Measurements from ENCODE around the gene TTI1. TPM values are rescaled to one million over a fixed set of nuclear protein-coding genes. Genes with fewer than 3 reads are reported as not detected.
A peak's percentile ranks its signal among the peaks of the same experiment; 100 is the strongest.

TTI1 gene
- total RNA-seq, 1 donor = 14.8 TPM

DNA sequence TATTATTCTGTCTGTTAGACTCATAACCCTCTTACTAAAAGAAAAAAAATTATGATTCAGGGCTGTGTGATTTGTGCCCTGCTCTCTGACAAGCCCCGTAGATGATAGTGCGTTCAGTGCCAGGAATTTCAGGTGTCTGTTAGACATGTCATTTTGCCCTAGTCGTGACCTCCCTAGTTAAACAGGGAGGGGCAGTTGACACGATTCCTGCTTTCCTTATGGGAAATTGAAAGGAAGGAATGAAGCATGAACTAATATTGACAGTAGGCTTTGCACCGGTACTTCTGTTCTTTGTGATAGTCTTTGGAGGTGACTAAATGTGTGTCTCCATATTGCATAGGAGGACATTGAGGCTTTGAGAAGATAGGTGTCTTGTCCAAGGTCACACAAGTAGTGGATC is 26.6 kb upstream of the TTI1 start:
- DNase-seq (ENCODE audit: insufficient read length, low spot score, missing footprints) = no peak
- TF ChIP-seq, protein P1, sequence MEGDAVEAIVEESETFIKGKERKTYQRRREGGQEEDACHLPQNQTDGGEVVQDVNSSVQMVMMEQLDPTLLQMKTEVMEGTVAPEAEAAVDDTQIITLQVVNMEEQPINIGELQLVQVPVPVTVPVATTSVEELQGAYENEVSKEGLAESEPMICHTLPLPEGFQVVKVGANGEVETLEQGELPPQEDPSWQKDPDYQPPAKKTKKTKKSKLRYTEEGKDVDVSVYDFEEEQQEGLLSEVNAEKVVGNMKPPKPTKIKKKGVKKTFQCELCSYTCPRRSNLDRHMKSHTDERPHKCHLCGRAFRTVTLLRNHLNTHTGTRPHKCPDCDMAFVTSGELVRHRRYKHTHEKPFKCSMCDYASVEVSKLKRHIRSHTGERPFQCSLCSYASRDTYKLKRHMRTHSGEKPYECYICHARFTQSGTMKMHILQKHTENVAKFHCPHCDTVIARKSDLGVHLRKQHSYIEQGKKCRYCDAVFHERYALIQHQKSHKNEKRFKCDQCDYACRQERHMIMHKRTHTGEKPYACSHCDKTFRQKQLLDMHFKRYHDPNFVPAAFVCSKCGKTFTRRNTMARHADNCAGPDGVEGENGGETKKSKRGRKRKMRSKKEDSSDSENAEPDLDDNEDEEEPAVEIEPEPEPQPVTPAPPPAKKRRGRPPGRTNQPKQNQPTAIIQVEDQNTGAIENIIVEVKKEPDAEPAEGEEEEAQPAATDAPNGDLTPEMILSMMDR (IDR thresholded peaks at IDR 0.05; ENCODE audit: extremely low read depth, low read depth, low read length) = no peak
- Histone ChIP-seq H3K9me3 (ENCODE audit: low read depth, low read length) (no peaks in the 10 kb centered on the region), H3K36me3 (ENCODE audit: insufficient read depth, low read length) (peaks cover 78% of the 10 kb centered on the region), H3K27ac (ENCODE audit: low read depth, low read length) (no peak overlapping the region), H2AFZ (ENCODE audit: low read length) (no peak overlapping the region), H3K4me2 (ENCODE audit: insufficient read depth, low read length) (no peak overlapping the region), H3K4me1 (ENCODE audit: insufficient read depth, low read length) (peaks cover 27% of the 10 kb centered on the region), H3K4me3 (ENCODE audit: insufficient read depth, low read length) (no peak overlapping the region), H4K20me1 (ENCODE audit: insufficient read depth, low read length) (peaks cover 9% of the 10 kb centered on the region), H3K79me2 (ENCODE audit: insufficient read depth, low read length) (peaks cover 20% of the 10 kb centered on the region), H3K27me3 (ENCODE audit: insufficient read depth, low read length) (no peaks in the 10 kb centered on the region)

DNA sequence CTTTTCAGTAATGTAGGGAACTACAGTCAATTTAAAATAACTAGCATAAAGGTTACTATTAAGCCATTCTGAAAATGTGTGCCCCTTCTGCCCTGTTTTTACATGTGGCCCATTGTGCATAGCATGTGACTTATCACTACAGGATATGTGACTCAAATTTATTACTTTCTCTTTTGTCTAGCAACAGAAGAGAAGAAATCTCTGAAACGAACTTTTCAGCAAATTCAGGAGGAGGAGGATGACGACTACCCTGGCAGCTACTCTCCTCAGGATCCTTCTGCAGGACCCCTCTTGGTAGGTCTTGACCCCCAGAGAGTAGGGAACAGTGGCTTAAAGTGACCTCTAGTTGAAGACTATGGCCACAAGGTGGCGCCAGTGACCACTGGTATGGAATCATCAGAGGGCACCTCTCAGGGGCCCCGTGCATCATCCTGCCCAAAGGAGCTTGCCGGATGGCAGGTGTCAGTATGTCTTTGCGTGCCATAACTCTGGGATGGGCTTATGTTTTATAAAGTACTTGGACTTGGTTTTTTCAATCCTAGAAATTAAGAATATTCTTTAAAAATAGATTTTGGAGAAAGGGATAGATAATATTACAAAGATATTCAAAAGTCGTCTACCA is 24.2 kb upstream of the TTI1 start:
- peak; percentile 62 for DNase-seq (ENCODE audit: insufficient read length, low spot score, missing footprints)
- Histone ChIP-seq H3K79me2 (ENCODE audit: insufficient read depth, low read length) (peaks cover 41% of the 10 kb centered on the region), H3K4me2 (ENCODE audit: insufficient read depth, low read length) (peak overlapping the region; percentile 32), H4K20me1 (ENCODE audit: insufficient read depth, low read length) (peaks cover 32% of the 10 kb centered on the region), H3K9me3 (ENCODE audit: low read depth, low read length) (no peaks in the 10 kb centered on the region), H3K4me1 (ENCODE audit: insufficient read depth, low read length) (peaks cover 27% of the 10 kb centered on the region), H2AFZ (ENCODE audit: low read length) (no peak overlapping the region), H3K36me3 (ENCODE audit: insufficient read depth, low read length) (peaks cover 60% of the 10 kb centered on the region), H3K27me3 (ENCODE audit: insufficient read depth, low read length) (no peaks in the 10 kb centered on the region), H3K4me3 (ENCODE audit: insufficient read depth, low read length) (no peak overlapping the region), H3K27ac (ENCODE audit: low read depth, low read length) (no peak overlapping the region)
- TF ChIP-seq, protein P1 (IDR thresholded peaks at IDR 0.05; ENCODE audit: extremely low read depth, low read depth, low read length) = peak; percentile 85

- no peak for DNase-seq (ENCODE audit: insufficient read length, low spot score, missing footprints)
- H3K4me2 ChIP-seq (ENCODE audit: insufficient read depth, low read length) = no peak overlapping the region
- H2AFZ ChIP-seq (ENCODE audit: low read length) = no peak overlapping the region
- no peaks in the 10 kb centered on the region for H3K27me3 ChIP-seq (ENCODE audit: insufficient read depth, low read length)
- TF ChIP-seq, protein P1 (IDR thresholded peaks at IDR 0.05; ENCODE audit: extremely low read depth, low read depth, low read length) = no peak
- H4K20me1 ChIP-seq (ENCODE audit: insufficient read depth, low read length) = peaks cover 43% of the 10 kb centered on the region
- no peak overlapping the region for H3K4me3 ChIP-seq (ENCODE audit: insufficient read depth, low read length)
- peaks cover 44% of the 10 kb centered on the region for H3K36me3 ChIP-seq (ENCODE audit: insufficient read depth, low read length)
- no peaks in the 10 kb centered on the region for H3K9me3 ChIP-seq (ENCODE audit: low read depth, low read length)
- H3K79me2 ChIP-seq (ENCODE audit: insufficient read depth, low read length) = peaks cover 52% of the 10 kb centered on the region
- H3K27ac ChIP-seq (ENCODE audit: low read depth, low read length) = no peak overlapping the region
- H3K4me1 ChIP-seq (ENCODE audit: insufficient read depth, low read length) = peaks cover 26% of the 10 kb centered on the region
These were observed 22.6 kb upstream of the TTI1 start for GRCh38 chr20:38055848-38056247.

GRCh38 chr20:38055294-38055693 is 22.0 kb upstream of the TTI1 start:
- Histone ChIP-seq H3K4me3 (ENCODE audit: insufficient read depth, low read length) (no peak overlapping the region), H3K4me2 (ENCODE audit: insufficient read depth, low read length) (no peak overlapping the region), H3K9me3 (ENCODE audit: low read depth, low read length) (no peaks in the 10 kb centered on the region), H3K27ac (ENCODE audit: low read depth, low read length) (no peak overlapping the region), H3K79me2 (ENCODE audit: insufficient read depth, low read length) (peaks cover 55% of the 10 kb centered on the region), H3K4me1 (ENCODE audit: insufficient read depth, low read length) (peaks cover 26% of the 10 kb centered on the region), H3K27me3 (ENCODE audit: insufficient read depth, low read length) (no peaks in the 10 kb centered on the region), H3K36me3 (ENCODE audit: insufficient read depth, low read length) (peaks cover 39% of the 10 kb centered on the region), H4K20me1 (ENCODE audit: insufficient read depth, low read length) (peaks cover 45% of the 10 kb centered on the region), H2AFZ (ENCODE audit: low read length) (no peak overlapping the region)
- DNase-seq (ENCODE audit: insufficient read length, low spot score, missing footprints) = no peak
- TF ChIP-seq, protein P1 (IDR thresholded peaks at IDR 0.05; ENCODE audit: extremely low read depth, low read depth, low read length) = no peak

Data from osteoblast (primary cell).